Gastroesophageal sphincter (tissue), 4 donors: ENCODE results near the gene SLC26A3. TPM values are rescaled to one million over a fixed set of nuclear protein-coding genes. Genes with fewer than 3 reads are reported as not detected.
"Not testable (repeated sequence)": the region's sequence is repeated elsewhere in the genome, so short reads cannot be mapped to it uniquely, and the experiment has no call there.

Source experiments
- ATAC-seq: fragments of 150-250 bp; one replicate; pipeline ENCODE4 v1.9.1; 2016; ENCODE audit warnings: mild to moderate bottlenecking, moderate library complexity
- H3K27ac ChIP-seq, 4 donors: fragments of 200-600 bp; sonication (generic) in 3 of 4; 1 replicate in 3 of 4; 2 replicates in 1 of 4; pipeline ENCODE4 v1.5.1; 2016 to 2019
- H3K27me3 ChIP-seq: fragments of 200-600 bp; sonication (generic); one replicate; pipeline ENCODE4 v1.5.1; 2019
- H3K36me3 ChIP-seq, 2 donors: fragments of 200-600 bp; sonication (generic); one replicate each; pipeline ENCODE4 v1.5.1; 2019; ENCODE audit warnings: control low read depth in 1 of 2
- H3K4me1 ChIP-seq, 3 donors: fragments of 200-600 bp; sonication (generic); 1 replicate in 2 of 3; 2 replicates in 1 of 3; pipeline ENCODE4 v1.5.1; 2016 to 2019; ENCODE audit warnings: control low read depth in 2 of 3
- H3K4me3 ChIP-seq, 2 donors: fragments of 200-600 bp; sonication (generic); one replicate each; pipeline ENCODE4 v1.5.1; 2019; ENCODE audit warnings: mild to moderate bottlenecking in 1 of 2, moderate library complexity in 1 of 2
- H3K9me3 ChIP-seq, 3 donors: fragments of 200-600 bp; sonication (generic); one replicate each; pipeline ENCODE4 v1.5.1; 2017 to 2019; ENCODE audit warnings: control low read depth in 2 of 3
- EP300 ChIP-seq: sonication (generic); formaldehyde crosslinking; IDR thresholded peaks from one replicate; pipeline ENCODE4 v1.6.1; 2017; ENCODE audit warnings: antibody characterized with exemption, mild to moderate bottlenecking
- POLR2A ChIP-seq, 2 donors: fragments of 450-650 bp; IDR thresholded peaks; one replicate each; pipeline ENCODE4 v1.6.1; 2017; ENCODE audit warnings: antibody characterized with exemption in 2 of 2, mild to moderate bottlenecking in 2 of 2, moderate library complexity in 1 of 2
- POLR2AphosphoS5 ChIP-seq: sonication (generic); formaldehyde crosslinking; IDR thresholded peaks from one replicate; pipeline ENCODE4 v1.6.1; 2017; ENCODE audit warnings: antibody characterized with exemption
- WGBS, 2 donors: methylation state at CpG; one replicate each; pipeline ENCODE4 v1.1.5; 2018; ENCODE audit warnings: low coverage in 1 of 2; 5-methylcytosine and 5-hydroxymethylcytosine counted together
- total RNA-seq, 4 donors: library from RNA; depleted of rRNA; stranded (reverse); fragments of >200 nt; gene quantifications; one replicate each; pipeline ENCODE4 v1.1.0, GENCODE V29; 2016
- TF ChIP-seq, protein P1 (sequence below), 4 experiments: fragments of 200-600 bp in 2 of 4; fragments of 450-650 bp in 2 of 4; sonication (generic) in 1 of 4; IDR thresholded peaks; one replicate each; pipeline ENCODE4 v1.5.1; 2017 to 2019; ENCODE audit warnings: antibody characterized with exemption in 4 of 4, mild to moderate bottlenecking in 2 of 4, moderate library complexity in 2 of 4

The SLC26A3 gene
- total RNA-seq: 10 to 100 TPM in 2 of 4 donors, 1 to 10 TPM in 1, under 1 TPM in 1; 0.81 to 13.1 (median 8.6) TPM

- no peak within 1 kb of the TSS for H3K4me3 ChIP-seq
- no peaks in the 10 kb centered on the region for H3K9me3 ChIP-seq
- TF ChIP-seq POLR2AphosphoS5 (no peak), EP300 (no peak), POLR2A (IDR thresholded peaks at IDR 0.05) (no peak)
- TF ChIP-seq, protein P1, sequence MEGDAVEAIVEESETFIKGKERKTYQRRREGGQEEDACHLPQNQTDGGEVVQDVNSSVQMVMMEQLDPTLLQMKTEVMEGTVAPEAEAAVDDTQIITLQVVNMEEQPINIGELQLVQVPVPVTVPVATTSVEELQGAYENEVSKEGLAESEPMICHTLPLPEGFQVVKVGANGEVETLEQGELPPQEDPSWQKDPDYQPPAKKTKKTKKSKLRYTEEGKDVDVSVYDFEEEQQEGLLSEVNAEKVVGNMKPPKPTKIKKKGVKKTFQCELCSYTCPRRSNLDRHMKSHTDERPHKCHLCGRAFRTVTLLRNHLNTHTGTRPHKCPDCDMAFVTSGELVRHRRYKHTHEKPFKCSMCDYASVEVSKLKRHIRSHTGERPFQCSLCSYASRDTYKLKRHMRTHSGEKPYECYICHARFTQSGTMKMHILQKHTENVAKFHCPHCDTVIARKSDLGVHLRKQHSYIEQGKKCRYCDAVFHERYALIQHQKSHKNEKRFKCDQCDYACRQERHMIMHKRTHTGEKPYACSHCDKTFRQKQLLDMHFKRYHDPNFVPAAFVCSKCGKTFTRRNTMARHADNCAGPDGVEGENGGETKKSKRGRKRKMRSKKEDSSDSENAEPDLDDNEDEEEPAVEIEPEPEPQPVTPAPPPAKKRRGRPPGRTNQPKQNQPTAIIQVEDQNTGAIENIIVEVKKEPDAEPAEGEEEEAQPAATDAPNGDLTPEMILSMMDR (IDR thresholded peaks at IDR 0.05): no peak
- WGBS, 2 donors: 79 to 90% methylated on average over 2 of the region's 2 CpGs
- H3K27ac ChIP-seq: no peak within 1 kb of the TSS
- no peak for ATAC-seq
- no peaks in the 10 kb centered on the region for H3K27me3 ChIP-seq
- peaks cover 0 to 21% (median 3%) of the 10 kb centered on the region in 3 donors for H3K4me1 ChIP-seq
- no peaks in the 10 kb centered on the region for H3K36me3 ChIP-seq
These were observed at the start of gene SLC26A3 for GRCh38 chr7:107803009-107803610. SLC26A3 (minus strand) TSS chr7:107803223; CDS start chr7:107794509, 8,714 bp downstream.

DNA sequence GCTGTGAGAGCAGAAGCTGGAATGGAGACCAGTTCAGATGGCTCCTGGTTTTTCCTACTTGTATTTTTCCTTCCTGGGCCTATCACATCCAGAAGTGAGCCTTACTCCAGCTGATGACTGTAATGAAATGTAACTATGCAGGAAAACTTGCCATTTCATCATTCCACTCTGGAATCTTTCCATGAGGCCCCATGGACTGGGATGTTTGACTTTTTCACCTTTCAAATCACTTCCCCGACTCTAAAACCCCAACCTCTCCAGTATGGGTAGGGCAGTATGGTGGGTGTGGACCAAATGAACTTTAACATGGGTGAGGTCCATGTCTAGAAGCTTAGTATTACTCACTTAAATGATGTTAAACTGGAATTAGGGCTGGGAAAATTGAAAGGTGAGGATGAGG is 47.6 kb upstream of the SLC26A3 start:
- H3K4me3 ChIP-seq: no peak overlapping the region
- no peak overlapping the region for H3K27ac ChIP-seq
- H3K9me3 ChIP-seq: no peaks in the 10 kb centered on the region
- H3K27me3 ChIP-seq: no peaks in the 10 kb centered on the region
- H3K4me1 ChIP-seq: no peaks in the 10 kb centered on the region
- no peaks in the 10 kb centered on the region for H3K36me3 ChIP-seq
- WGBS, 2 donors: 67% methylated on average over 1 of the region's 1 CpG; no CpG with 5 or more reads in 1 of the 2 donors
- no peak for ATAC-seq
- TF ChIP-seq, protein P1 (IDR thresholded peaks at IDR 0.05): no peak
- TF ChIP-seq POLR2A (IDR thresholded peaks at IDR 0.05) (no peak), POLR2AphosphoS5 (no peak), EP300 (no peak)

DNA sequence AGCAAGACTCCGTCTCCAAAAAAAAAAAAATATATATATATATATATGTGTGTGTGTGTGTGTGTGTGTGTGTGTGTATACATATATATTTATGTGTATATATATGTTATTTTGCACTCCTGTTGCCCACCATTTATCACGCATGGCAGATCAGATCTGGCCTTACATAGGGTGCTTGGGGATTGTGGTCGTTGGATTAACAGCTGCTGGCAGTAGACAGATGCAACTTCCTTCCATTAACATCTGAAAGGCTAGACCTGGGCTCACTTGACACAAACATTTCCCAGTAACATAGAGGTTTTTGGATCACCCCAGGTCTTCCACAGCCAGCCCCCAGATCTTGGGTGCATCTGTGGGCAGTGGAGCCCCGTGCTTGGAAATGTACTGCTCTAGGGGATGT is 47.2 kb upstream of the SLC26A3 start:
- TF ChIP-seq POLR2AphosphoS5: no peak
- TF ChIP-seq EP300: no peak
- TF ChIP-seq, protein P1 (IDR thresholded peaks at IDR 0.05): no peak
- no peak for TF ChIP-seq POLR2A (IDR thresholded peaks at IDR 0.05)
- Histone ChIP-seq H3K27ac (no peak overlapping the region), H3K27me3 (no peaks in the 10 kb centered on the region), H3K36me3 (no peaks in the 10 kb centered on the region), H3K9me3 (no peaks in the 10 kb centered on the region), H3K4me1 (no peaks in the 10 kb centered on the region), H3K4me3 (no peak overlapping the region)
- WGBS, 2 donors: 67 to 100% methylated on average over 1 of the region's 4 CpGs
- ATAC-seq: no peak

GRCh38 chr7:107848211-107848610 is 45.2 kb upstream of the SLC26A3 start:
- H3K27me3 ChIP-seq, H3K36me3 ChIP-seq, H3K27ac ChIP-seq, ATAC-seq, H3K4me1 ChIP-seq, H3K9me3 ChIP-seq, H3K4me3 ChIP-seq: not testable (repeated sequence)
- no CpG with 5 or more reads among the region's 31 CpGs for WGBS, 2 donors

GRCh38 chr7:107847836-107848175 is 44.8 kb upstream of the SLC26A3 start:
- not testable (repeated sequence) for H3K9me3 ChIP-seq, H3K36me3 ChIP-seq, H3K4me1 ChIP-seq, ATAC-seq, H3K27ac ChIP-seq, H3K27me3 ChIP-seq, H3K4me3 ChIP-seq
- WGBS, 2 donors: no CpG with 5 or more reads among the region's 20 CpGs

DNA sequence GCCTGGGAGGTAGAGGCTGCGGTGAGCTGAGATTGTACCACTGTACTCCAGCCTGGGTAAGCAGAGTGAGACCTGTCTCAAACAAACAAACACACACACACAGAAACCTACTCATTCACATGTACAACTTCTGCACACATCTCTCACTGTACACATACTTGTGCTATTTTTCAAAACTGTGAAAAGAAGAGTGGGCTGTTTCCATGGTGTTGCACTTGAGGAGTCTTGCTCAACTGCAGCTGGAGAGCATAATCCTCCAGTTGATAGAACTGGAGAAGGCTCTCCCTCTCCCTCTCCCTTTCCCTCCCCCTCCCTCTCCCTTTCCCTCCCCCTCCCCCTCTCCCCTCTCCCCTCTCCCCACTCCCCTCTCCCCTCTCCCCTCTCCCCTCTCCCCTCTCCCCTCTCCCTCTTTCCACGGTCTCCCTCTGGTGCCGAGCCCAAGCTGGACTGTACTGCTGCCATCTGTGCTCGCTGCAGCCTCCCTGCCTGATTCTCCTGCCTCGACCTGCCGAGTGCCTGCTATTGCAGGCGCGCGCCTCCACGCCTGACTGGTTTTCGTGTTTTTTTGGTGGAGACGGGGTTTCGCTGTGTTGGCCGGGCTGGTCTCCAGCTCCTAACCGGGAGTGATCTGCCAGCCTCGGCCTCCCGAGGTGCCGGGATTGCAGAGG is 44.3 kb upstream of the SLC26A3 start:
- 100% methylated on average over 1 of the region's 18 CpGs for WGBS, 2 donors
- TF ChIP-seq, protein P1 (IDR thresholded peaks at IDR 0.05): no peak
- TF ChIP-seq EP300 (no peak), POLR2A (IDR thresholded peaks at IDR 0.05) (no peak), POLR2AphosphoS5 (no peak)

More for the DNA sequence above, 44.3 kb upstream of the SLC26A3 start:
- ATAC-seq: no peak
- Histone ChIP-seq H3K4me3 (no peak overlapping the region), H3K9me3 (no peaks in the 10 kb centered on the region), H3K4me1 (no peaks in the 10 kb centered on the region), H3K27ac (no peak overlapping the region), H3K27me3 (no peaks in the 10 kb centered on the region), H3K36me3 (no peaks in the 10 kb centered on the region)
